ENCODE results near the gene ENO2.

The ENO2 gene

GRCh38 chr12:6958609-6959057 is 44.3 kb downstream of the ENO2 start:
- no peak for DNase-seq

- peak in 3 of 56 donors; percentile 15 to 49 (median 35) for DNase-seq
Observed at GRCh38 chr12:6959058-6959804, 44.9 kb downstream of the ENO2 start.

- DNase-seq = no peak
Observed at GRCh38 chr12:6959805-6960592, 45.6 kb downstream of the ENO2 start.

DNA sequence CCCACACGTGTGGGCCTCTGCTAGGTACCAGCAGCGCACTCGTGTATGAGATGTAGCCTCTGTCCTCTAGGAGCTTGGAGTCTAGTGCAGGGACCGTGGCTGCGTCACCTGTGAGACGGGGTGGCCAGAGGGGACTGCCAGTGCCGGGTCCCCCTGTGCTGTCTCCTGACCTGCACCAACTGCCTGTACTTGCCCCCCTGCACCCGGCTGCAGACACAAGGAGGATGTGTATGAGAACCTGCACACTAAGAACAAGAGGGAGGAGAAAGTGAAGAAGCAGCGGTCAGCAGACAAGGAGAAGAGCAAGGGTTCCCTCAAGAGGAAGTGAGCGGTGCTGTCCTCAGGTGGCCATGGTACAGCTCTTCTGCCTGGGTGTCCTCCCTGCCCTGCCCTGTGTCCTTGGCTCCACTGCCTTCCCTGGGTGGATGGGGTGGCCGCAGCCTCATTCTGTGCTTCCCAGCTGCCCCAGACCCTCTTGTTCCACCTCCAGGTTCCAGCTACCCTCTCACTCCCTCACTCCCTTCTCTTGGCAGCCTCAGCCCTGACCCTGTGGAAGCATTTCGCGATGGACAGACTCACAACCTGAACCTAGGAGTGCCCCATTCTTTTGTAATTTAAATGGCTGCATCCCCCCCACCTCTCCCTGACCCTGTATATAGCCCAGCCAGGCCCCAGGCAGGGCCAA is 46.4 kb downstream of the ENO2 start:
- no peak for DNase-seq

DNA sequence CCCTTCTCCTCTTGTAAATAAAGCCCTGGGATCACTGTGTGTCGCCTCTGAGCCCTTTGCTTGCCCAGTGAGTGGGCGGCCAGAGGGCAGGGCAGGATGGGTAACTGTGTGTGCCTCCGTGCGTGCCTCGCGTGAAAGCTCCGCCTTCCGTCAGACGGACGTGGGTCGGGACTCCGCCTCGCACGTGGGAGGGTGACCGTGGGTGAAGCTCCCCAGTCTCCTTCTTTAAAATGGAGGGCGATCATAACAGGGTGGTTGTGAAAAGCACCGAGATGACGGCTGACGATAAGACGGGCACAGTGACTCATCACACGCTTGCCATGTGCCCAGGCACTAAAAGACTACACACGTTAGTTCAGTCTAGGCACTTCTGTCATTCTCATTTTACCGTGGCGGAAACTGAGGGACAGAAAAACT is 46.9 kb downstream of the ENO2 start:
- no peak for DNase-seq

DNA sequence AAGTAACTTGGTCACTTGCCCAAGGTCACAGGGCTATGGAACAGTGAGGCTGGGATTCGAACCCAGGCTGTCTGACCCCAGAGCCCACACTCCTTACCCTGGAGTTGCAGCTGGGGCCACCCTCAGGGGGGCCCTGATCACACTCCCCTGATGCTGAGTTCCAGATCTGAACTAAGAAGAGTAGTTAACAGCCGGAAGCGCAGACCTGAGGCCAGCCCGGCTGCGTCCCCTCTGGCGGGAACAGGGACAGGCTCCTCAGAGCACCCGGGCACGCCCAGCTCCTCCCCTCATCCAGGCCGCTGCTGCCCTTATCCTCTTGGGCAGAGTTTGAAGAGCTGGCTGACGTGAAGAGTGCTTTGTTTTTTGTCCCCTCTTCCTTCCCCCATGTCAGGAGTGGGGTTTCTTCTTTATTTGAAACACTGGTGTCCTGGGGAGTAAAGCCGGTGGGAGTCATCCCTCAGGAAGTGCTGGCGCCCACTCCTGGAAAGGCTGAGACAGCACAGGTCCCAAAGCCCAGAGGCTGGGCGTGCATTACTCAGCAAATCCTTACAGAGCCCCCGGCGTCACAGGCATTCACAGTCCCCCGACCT is 47.4 kb downstream of the ENO2 start:
- peak in 6 of 56 donors; percentile 25 to 39 (median 30) for DNase-seq

GRCh38 chr12:6962285-6963015 is 48.1 kb downstream of the ENO2 start:
- DNase-seq = no peak

DNA sequence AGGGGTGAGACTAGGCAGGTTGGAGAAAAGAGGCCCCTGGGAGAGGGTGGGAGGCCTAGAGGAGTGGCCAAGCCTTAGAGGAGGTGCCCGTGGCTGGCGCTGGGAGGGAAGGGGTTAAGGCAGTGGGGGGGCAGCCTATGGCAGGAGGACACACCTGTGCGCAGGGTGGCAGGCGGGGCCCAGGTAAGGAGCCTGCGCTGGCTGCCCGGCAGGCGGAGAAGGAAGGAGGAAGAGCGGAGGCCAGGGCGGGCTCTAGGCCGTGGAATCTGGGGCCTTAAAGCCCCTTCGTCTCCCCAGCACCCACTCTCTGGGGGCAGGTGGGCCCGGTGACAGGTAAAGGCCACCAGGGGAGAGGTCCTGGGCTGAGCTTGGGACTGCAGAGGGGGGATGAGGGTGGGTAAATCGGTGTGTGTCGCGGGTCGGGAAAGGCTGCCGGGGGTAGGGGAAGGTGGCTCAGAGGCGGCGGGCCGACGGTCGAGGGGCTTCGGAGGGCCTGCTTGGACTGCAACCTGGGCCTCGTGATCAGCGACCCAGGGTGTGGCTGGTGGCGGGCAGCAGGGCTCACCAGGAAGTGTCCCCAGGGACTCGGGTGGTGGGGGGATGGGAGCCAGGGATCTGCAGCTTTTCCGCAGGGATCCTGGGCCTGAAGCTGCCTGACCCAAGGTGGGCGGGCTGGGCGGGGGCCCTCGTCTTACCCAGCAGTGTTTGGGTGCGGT is 48.8 kb downstream of the ENO2 start:
- DNase-seq = no peak

DNA sequence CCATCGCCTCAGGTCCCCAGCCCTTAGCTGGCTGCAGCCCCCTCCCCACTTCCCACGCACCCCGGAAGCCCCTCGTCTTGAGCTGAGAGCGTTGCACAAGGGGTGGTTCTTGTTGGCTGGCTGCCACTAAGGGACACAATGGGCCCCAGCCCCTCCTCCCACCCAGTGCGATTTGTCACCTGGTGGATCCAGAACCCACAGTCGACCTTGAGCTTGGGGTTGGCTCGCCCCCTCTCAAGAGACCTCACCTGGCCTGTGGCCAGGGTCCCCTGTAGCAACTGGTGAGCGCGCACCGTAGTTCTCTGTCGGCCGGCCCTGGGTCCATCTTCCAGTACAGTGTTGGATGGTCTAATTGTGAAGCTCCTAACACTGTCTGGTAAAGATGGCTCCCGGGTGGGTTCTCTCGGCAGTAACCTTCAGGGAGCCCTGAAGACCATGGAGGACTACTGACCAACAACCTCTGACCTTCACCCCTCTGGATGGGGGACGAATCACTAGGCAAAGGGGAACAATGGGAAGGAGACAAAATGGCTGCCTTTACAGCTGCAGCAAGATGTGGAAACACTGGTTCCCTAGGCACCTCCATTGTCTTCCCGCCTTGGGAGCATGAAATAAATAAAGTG is 49.5 kb downstream of the ENO2 start:
- DNase-seq = no peak

DNA sequence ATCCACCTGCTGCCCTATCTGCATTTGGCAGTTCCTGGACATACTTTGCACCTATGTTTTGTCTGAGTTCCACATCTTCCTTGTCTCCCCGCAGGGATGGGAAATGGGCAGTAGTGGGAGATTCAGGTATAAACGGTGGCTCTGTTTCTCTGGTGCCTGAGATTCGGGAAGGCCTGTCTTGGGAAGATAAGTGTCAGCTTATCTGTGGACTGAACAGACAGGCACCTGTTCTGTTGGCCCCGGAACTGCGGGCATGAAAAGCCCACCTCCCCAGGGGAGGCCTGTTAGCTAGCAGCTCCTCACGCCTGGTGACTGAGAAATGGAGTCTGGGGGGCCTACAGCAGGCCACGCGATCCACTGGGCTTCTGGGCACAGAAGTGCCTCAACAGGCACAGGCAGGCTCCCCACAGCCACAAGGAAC is 50.2 kb downstream of the ENO2 start:
- no peak for DNase-seq

DNA sequence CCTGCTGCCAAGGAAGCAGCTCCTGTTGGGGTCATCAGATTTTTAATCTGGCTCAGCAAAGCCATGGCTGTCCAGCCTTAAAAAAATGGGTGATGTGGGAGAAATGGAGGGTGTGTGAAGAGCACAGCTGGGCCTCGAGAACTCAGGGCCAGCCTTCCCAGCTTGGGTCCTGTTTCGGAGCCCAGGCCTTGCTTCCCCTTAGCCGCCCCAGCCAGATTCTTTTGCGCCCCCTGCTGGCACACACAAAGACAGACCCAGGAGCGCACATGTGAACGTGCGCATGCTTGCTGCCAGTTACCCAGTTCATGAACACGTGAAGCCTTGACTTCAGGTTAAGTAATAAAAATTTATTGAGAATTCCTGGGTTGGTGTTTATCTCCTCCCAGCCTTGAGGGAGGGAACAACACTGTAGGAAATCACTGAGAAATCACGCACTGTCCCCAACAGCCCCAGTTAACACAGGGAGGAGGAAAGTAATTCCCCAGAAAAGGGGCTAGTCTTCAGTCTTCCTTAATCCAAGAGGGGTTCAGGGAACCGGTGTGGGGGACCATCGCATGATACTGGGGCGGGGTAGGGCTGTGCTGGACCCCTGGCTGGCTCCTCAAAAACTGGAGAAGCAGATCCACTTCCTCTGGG is 50.8 kb downstream of the ENO2 start:
- DNase-seq = peak in 52 of 56 donors; percentile 21 to 85 (median 61)

- no peak for DNase-seq
Observed at GRCh38 chr12:6965714-6966113, 51.3 kb downstream of the ENO2 start.

GRCh38 chr12:6966351-6966750 is 52.0 kb downstream of the ENO2 start:
- DNase-seq = no peak

- DNase-seq = no peak
Observed at GRCh38 chr12:6967651-6968100, 53.3 kb downstream of the ENO2 start.

GRCh38 chr12:6968426-6968825 is 54.0 kb downstream of the ENO2 start:
- no peak for DNase-seq

- peak in 1 of 56 donors; percentile 39 for DNase-seq
Observed at GRCh38 chr12:6970096-6970527, 55.7 kb downstream of the ENO2 start.

All from amygdala (tissue), 56 donors.